ENCODE data around the gene HSPA4L.

DNA sequence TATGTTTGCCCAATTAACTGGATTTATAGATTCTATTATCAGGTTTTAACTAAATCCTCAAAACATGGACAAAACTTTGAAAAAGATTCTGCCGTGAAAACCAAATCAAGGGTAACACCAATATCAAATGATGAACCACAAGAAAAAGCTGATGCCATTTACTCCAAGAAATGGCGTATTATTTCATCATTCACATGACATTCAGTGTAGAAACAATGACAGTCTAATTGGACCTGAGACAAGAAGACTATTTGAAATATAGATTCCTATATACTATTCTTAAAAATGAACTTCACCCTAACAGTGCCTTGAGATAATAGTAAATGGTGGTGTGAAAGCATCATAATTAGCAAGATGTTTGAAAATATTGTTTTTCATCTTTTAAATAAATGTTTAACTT lies 47.1 kb upstream of the HSPA4L start:
- TF ChIP-seq, protein P1, sequence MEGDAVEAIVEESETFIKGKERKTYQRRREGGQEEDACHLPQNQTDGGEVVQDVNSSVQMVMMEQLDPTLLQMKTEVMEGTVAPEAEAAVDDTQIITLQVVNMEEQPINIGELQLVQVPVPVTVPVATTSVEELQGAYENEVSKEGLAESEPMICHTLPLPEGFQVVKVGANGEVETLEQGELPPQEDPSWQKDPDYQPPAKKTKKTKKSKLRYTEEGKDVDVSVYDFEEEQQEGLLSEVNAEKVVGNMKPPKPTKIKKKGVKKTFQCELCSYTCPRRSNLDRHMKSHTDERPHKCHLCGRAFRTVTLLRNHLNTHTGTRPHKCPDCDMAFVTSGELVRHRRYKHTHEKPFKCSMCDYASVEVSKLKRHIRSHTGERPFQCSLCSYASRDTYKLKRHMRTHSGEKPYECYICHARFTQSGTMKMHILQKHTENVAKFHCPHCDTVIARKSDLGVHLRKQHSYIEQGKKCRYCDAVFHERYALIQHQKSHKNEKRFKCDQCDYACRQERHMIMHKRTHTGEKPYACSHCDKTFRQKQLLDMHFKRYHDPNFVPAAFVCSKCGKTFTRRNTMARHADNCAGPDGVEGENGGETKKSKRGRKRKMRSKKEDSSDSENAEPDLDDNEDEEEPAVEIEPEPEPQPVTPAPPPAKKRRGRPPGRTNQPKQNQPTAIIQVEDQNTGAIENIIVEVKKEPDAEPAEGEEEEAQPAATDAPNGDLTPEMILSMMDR (IDR thresholded peaks at IDR 0.05; ENCODE audit: extremely low read depth in 1 of 2, insufficient read depth in 1 of 2, low read depth in 1 of 2, low read length in 2 of 2), result no peak
- TF ChIP-seq, protein P2, sequence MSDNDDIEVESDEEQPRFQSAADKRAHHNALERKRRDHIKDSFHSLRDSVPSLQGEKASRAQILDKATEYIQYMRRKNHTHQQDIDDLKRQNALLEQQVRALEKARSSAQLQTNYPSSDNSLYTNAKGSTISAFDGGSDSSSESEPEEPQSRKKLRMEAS (IDR thresholded peaks at IDR 0.05; ENCODE audit: insufficient read depth, insufficient read length), result no peak
- TF ChIP-seq POLR2A (IDR thresholded peaks at IDR 0.05; ENCODE audit: low read depth, low read length) (no peak), POLR2AphosphoS5 (IDR thresholded peaks at IDR 0.05; ENCODE audit: insufficient read depth, low read depth, low read length) (no peak), EZH2 (IDR thresholded peaks at IDR 0.05; ENCODE audit: borderline replicate concordance, low read depth, low read length, severe bottlenecking) (no peak), MYC (IDR thresholded peaks at IDR 0.05; ENCODE audit: low read depth, low read length) (no peak), JUN (IDR thresholded peaks at IDR 0.05; ENCODE audit: borderline replicate concordance, insufficient read depth, insufficient read length, low read depth) (no peak), GATA2 (IDR thresholded peaks at IDR 0.05; ENCODE audit: insufficient read depth, insufficient read length, low read depth, low read length) (no peak)

Data from endothelial cell of umbilical vein (primary cell).